ENCODE data around the gene RNPS1. TPM values are rescaled to one million over a fixed set of nuclear protein-coding genes. Genes with fewer than 3 reads are reported as not detected.

RNPS1 gene
- total and polyA plus RNA-seq, 9 of the 15 experiments (the other 6 are each of a cell fraction or from before 2014, with no cell fraction given), result 44.9 to 338 (median 202) TPM

DNA sequence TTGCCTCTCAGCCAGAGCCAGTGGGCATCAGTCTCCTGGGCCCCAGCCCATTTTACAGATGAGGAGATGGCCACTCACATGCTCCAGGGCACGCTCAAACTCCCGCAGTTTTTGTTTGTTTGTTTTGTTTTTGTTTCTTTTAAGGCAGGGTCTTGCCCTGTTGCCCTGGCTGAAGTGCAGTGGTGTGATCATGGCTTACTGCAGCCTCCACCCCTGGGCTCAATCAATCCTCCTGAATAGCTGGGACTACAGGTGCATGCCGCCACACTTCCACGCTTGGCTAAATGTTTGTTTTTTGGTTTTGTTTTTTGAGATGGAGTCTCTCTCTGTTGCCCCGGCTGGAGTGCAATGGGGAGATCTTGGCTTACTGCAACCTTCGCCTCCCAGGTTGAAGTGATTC lies 41.0 kb downstream of the RNPS1 start (continued):
- TF ChIP-seq ETV5 (CRISPR knock-in tag; IDR thresholded peaks at IDR 0.05; ENCODE audit: low read depth) (no peak), BCL6 (CRISPR knock-in tag; IDR thresholded peaks at IDR 0.05) (no peak), ILF3 (IDR thresholded peaks at IDR 0.05; ENCODE audit: borderline replicate concordance) (no peak), KDM4B (IDR thresholded peaks at IDR 0.05; ENCODE audit: borderline replicate concordance in 2 of 2, low read depth in 1 of 2) (no peak), ZNF778 (CRISPR knock-in tag; IDR thresholded peaks at IDR 0.05) (no peak), HDGF (IDR thresholded peaks at IDR 0.05) (no peak), POLR2A (conservative IDR thresholded peaks at IDR 0.05) (no peak)
- TF ChIP-seq, protein P1, sequence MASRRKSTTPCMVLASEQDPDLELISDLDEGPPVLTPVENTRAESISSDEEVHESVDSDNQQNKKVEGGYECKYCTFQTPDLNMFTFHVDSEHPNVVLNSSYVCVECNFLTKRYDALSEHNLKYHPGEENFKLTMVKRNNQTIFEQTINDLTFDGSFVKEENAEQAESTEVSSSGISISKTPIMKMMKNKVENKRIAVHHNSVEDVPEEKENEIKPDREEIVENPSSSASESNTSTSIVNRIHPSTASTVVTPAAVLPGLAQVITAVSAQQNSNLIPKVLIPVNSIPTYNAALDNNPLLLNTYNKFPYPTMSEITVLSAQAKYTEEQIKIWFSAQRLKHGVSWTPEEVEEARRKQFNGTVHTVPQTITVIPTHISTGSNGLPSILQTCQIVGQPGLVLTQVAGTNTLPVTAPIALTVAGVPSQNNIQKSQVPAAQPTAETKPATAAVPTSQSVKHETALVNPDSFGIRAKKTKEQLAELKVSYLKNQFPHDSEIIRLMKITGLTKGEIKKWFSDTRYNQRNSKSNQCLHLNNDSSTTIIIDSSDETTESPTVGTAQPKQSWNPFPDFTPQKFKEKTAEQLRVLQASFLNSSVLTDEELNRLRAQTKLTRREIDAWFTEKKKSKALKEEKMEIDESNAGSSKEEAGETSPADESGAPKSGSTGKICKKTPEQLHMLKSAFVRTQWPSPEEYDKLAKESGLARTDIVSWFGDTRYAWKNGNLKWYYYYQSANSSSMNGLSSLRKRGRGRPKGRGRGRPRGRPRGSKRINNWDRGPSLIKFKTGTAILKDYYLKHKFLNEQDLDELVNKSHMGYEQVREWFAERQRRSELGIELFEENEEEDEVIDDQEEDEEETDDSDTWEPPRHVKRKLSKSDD (conservative IDR thresholded peaks at IDR 0.05; ENCODE audit: low read length), result no peak

DNA sequence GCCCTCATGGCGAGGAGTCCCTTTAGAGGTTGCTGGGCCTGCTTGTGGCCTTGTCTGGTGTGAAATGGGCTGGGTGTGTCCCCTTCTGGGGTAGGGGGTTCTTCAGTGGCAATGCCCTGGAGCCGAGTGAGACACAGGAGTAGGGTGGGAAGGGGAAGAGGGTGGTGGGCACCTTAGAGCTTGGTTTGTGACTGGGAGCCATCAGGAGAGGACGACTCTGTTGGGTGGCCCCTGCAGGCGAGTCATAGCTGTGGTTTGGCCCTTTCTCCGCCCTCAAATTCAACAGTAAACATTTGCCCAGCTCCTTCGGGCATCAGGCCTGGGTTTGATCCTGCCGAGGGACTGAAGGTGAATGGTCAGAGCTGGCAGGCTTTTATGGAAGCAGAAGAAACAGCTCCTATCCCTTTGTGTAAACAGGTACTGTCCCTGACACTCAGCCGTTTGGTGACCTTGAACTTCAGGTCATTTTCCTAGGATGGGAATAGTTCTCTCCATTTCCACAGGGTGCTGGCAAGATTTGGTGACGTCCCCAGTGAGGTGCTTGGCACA lies 41.6 kb downstream of the RNPS1 start:
- POLR2A ChIA-PET, result interaction anchor here (0.8 to 3.7 kb wide), 6 partner anchors 9 to 25 kb away, joined by 3 to 20 read pairs (median 4); partner anchors contain the start of genes DNASE1L2, ECI1 and PGP
- DNase-seq (ENCODE audit: extremely low read depth in 1 of 4, low spot score in 3 of 4) (no peak), ATAC-seq (no peak), FAIRE-seq (no peak)
- no peaks in the 10 kb centered on the region for H3K27me3 ChIP-seq (ENCODE audit: control insufficient read depth in 2 of 2, insufficient read depth in 2 of 2, low read length in 2 of 2)
- H2AFZ ChIP-seq (ENCODE audit: low read depth, low read length), result no peak overlapping the region
- H3K4me3 ChIP-seq, result no peak overlapping the region
- CTCF ChIA-PET (ENCODE audit: low intra/inter-chr PET ratio), result no interaction called here
- peaks cover 9 to 66% of the 10 kb centered on the region in 2 experiments; a peak in 3 of 5 replicates for H3K4me1 ChIP-seq (replicated peaks in 1 of 2; ENCODE audit: control insufficient read depth in 2 of 2, insufficient read depth in 2 of 2, low read length in 2 of 2)
- H4K20me1 ChIP-seq (replicated peaks; ENCODE audit: control insufficient read depth, insufficient read depth, low read length), result peaks cover 11% of the 10 kb centered on the region
- peak overlapping the region in 1 of 2 experiments; percentile 84; a peak in 2 of 4 replicates for H3K9ac ChIP-seq (ENCODE audit: insufficient read depth in 1 of 2, low read depth in 2 of 2, low read length in 2 of 2)
- H3K9me3 ChIP-seq (replicated peaks; ENCODE audit: control insufficient read depth, insufficient read depth, low read depth, low read length), result no peaks in the 10 kb centered on the region
- H3K9me1 ChIP-seq (ENCODE audit: control insufficient read depth, insufficient read depth, low read length), result no peaks in the 10 kb centered on the region
- WGBS (ENCODE audit: insufficient coverage, low coverage, missing lambda C conversion rate), result 78% methylated on average over 9 of the region's 9 CpGs
- TF ChIP-seq SNIP1 (IDR thresholded peaks at IDR 0.05; ENCODE audit: low read depth), result no peak
- TF ChIP-seq BRCA1 (IDR thresholded peaks at IDR 0.05), result no peak
- TF ChIP-seq BRCA1 (CRISPR knock-in tag; IDR thresholded peaks at IDR 0.05), result 0 out of 2 replicates have a peak, but pooled peaks have one; percentile 23
- TF ChIP-seq ZNF23 (CRISPR knock-in tag; IDR thresholded peaks at IDR 0.05), result no peak
- TF ChIP-seq ZNF41 (CRISPR knock-in tag; conservative IDR thresholded peaks at IDR 0.05), result no peak
- no peak for TF ChIP-seq CC2D1A (IDR thresholded peaks at IDR 0.05)
- no peak for TF ChIP-seq HEY1 (CRISPR knock-in tag; IDR thresholded peaks at IDR 0.05; ENCODE audit: borderline replicate concordance)
- peaks cover 61% of the 10 kb centered on the region; the same call in 1 of the 3 replicates for H3K36me3 ChIP-seq (ENCODE audit: control insufficient read depth, insufficient read depth, low read length)
- peaks cover 53% of the 10 kb centered on the region for H3K79me2 ChIP-seq (ENCODE audit: control insufficient read depth, insufficient read depth, low read length)
- TSS peak; percentile 24 for BruUV-seq (replicated peaks)
- intact Hi-C loops (cut with micrococcal nuclease) (no loop called here), in situ Hi-C loops (cut with MboI) (no loop called here)
- peak overlapping the region; percentile 19; the same call in 1 of the 3 replicates for H3K27ac ChIP-seq (ENCODE audit: extremely low read depth, low read depth, low read length)
- no peak overlapping the region for H3K4me2 ChIP-seq (ENCODE audit: insufficient read depth, low read length)

Data from K562 (cell line).